NT2/D1 (cell line): Measurements from ENCODE around the gene SEC31B.

Experiments used
- DNase-seq: peaks from one replicate; pipeline ENCODE4 v3.0.0-alpha.2; 2011; ENCODE audit warnings: low read depth, low spot score
- H3K27me3 ChIP-seq: 2 replicates; pipeline ENCODE4 v1.6.0; 2011; ENCODE audit warnings: mild to moderate bottlenecking; ENCODE audit not compliant: insufficient read length, insufficient read depth
- H3K36me3 ChIP-seq: 2 replicates; pipeline ENCODE4 v1.6.1; 2011; ENCODE audit warnings: mild to moderate bottlenecking, low read length, mixed read lengths; ENCODE audit not compliant: insufficient read depth, insufficient read length
- H3K4me1 ChIP-seq: 2 replicates; pipeline ENCODE4 v1.5.1; 2011; ENCODE audit not compliant: insufficient read depth, insufficient read length
- H3K4me3 ChIP-seq: 2 replicates; pipeline ENCODE4 v1.5.1; 2011; ENCODE audit warnings: low read depth; ENCODE audit not compliant: insufficient read length
- H3K9ac ChIP-seq: 2 replicates; pipeline ENCODE4 v1.6.0; 2011; ENCODE audit warnings: low read depth; ENCODE audit not compliant: insufficient read length
- H3K9me3 ChIP-seq: 2 replicates; pipeline ENCODE4 v1.5.1; 2011; ENCODE audit warnings: mild to moderate bottlenecking, low read length; ENCODE audit not compliant: insufficient read depth
- SUZ12 ChIP-seq: IDR thresholded peaks from 2 replicates; pipeline ENCODE4 v1.6.1; 2011; ENCODE audit not compliant: insufficient read length, insufficient read depth; ENCODE audit errors: extremely low read depth
- YY1 ChIP-seq: IDR thresholded peaks from 2 replicates; pipeline ENCODE4 v1.6.1; 2011; ENCODE audit not compliant: insufficient read length, insufficient read depth
- ZNF274 ChIP-seq: IDR thresholded peaks from 2 replicates; pipeline ENCODE4 v1.6.1; 2011; ENCODE audit warnings: mild to moderate bottlenecking, low read depth, low read length

The SEC31B gene

DNA sequence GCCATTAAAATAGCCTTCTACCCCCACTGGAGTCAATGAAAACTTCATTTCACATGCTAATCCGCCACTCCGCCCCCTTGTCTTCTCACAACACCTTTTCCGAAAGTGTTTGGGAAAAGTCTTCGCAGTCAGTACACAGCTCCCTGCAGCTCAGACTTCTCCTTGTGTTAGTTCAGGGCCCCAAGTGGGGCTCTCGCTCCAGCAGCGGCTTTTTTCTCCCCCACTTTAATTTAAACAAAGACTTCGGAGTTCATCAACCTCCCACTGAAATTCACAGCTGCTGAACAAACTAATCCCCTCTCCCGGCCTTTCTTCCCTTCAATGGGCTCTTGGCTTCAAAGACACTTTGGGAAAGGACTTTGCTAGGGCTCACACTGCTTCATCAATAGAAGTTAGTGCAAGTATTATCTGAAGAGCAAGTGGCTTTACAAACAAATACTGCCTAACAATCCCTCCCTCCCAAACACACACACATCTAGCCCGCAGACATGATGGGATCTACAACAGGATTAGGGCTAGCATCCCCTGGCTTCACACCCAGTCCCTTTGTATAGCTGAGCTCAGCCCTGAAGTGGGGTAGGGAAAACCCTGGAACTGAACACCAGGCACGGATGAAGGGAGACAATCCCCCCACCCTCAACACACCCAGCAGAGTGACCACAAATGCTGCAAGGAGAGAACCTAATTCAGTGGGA is 33.7 kb downstream of the SEC31B start:
- peaks cover 7% of the 10 kb centered on the region for H3K4me1 ChIP-seq
- DNase-seq = peak; percentile 81
- peaks cover 71% of the 10 kb centered on the region for H3K27me3 ChIP-seq
- H3K9me3 ChIP-seq = no peaks in the 10 kb centered on the region
- no peak overlapping the region for H3K4me3 ChIP-seq
- TF ChIP-seq YY1 (no peak), ZNF274 (no peak), SUZ12 (no peak)
- peaks cover 6% of the 10 kb centered on the region for H3K36me3 ChIP-seq
- no peak overlapping the region for H3K9ac ChIP-seq

DNA sequence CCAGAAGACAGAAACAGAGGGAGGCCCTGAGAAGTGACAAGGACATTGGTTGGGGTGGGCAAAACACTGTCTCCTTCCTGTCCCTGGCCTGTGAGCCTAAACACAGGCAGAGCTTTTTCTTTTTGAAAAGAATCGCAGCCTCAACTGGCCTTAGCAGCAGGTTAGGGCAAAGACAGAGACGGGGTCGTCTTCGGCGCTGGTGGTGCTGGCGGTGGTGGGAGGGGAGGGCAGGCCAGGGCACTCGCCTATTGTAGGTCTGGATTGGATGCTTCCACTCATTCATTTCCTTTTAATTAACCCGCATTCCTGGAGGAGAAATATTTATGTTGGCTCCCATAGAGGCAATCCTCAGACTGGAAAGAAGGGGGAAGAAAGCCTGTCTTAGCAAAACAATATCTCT is 34.3 kb downstream of the SEC31B start:
- Histone ChIP-seq H3K36me3 (peaks cover 6% of the 10 kb centered on the region), H3K27me3 (peaks cover 74% of the 10 kb centered on the region), H3K9ac (peak overlapping the region; percentile 34), H3K9me3 (no peaks in the 10 kb centered on the region), H3K4me3 (no peak overlapping the region), H3K4me1 (peaks cover 7% of the 10 kb centered on the region)
- TF ChIP-seq SUZ12 (no peak), ZNF274 (no peak), YY1 (no peak)
- no peak for DNase-seq

DNA sequence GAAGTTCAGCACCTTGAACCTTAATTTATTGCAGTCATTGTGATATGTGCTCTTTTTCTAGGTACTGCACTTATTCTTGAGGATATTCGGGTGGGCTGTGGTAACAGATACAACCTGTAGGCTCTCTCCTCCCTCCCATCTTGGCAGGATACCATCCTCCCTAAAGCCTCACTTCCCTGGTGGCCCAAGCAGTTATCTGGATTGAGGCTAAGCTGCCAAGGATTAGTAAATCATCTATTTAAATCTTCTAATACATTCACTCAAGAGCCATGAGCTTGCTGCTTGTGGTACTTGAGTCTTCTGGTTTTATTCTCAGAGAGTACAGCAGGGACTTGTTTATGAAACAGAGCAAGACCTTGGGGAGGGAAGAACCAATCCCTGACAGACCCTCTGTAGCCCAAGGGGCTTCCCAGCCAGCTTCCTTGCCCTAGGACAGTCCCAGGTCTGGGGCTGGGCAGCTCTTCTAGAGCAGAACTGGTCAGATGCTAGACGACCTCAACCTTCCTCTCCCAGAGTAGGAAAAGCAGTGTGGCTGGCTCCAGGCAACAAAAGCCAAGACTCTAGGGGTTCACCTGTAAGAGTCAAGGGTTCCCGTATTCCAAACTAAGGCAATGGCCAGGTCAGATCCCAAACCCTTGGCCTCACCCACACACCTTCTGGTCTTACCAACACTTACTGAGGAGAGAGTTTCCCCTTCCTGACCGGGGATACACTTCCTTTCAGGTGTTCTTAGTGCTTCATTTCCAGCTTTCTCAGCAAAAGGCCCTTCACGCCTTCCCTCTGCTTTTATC is 35.6 kb downstream of the SEC31B start:
- Histone ChIP-seq H3K36me3 (peaks cover 6% of the 10 kb centered on the region), H3K4me1 (peaks cover 7% of the 10 kb centered on the region), H3K9me3 (no peaks in the 10 kb centered on the region), H3K4me3 (no peak overlapping the region), H3K27me3 (peaks cover 74% of the 10 kb centered on the region), H3K9ac (no peak overlapping the region)
- TF ChIP-seq ZNF274 = no peak
- TF ChIP-seq YY1 = no peak
- DNase-seq = no peak

DNA sequence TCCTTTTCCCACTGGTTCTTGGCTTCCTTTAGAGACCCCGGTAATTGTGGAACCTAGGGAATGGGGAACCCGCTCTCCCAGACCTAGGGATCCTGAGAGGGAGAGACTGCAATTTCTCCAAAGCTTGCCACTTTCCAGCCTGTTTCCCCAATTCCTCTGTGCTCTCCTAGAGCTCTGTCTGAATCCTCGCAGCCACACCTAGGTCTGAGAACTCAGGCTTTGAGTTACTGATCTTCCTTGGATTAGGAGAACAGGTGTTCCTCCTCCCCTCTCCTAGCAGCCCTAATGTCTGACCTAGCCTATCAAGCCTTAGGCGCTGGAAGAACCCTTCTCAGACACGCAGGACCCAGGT is 36.9 kb downstream of the SEC31B start:
- no peak overlapping the region for H3K9ac ChIP-seq

DNA sequence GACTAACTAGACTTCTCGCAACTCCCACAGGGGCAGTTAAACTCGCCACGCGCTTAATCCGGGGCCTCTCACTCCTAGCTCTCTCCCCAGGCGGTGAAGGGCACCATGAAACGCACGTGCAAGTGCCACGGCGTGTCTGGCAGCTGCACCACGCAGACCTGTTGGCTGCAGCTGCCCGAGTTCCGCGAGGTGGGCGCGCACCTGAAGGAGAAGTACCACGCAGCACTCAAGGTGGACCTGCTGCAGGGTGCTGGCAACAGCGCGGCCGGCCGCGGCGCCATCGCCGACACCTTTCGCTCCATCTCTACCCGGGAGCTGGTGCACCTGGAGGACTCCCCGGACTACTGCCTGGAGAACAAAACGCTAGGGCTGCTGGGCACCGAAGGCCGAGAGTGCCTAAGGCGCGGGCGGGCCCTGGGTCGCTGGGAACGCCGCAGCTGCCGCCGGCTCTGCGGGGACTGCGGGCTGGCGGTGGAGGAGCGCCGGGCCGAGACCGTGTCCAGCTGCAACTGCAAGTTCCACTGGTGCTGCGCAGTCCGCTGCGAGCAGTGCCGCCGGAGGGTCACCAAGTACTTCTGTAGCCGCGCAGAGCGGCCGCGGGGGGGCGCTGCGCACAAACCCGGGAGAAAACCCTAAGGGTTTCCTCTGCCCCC is 37.4 kb downstream of the SEC31B start:
- DNase-seq = peak; percentile 61
- H3K9ac ChIP-seq = peak overlapping the region; percentile 66
- H3K4me3 ChIP-seq = peak overlapping the region; percentile 43
- H3K9me3 ChIP-seq = no peaks in the 10 kb centered on the region
- TF ChIP-seq SUZ12 (no peak), ZNF274 (no peak), YY1 (no peak)
- H3K4me1 ChIP-seq = peaks cover 2% of the 10 kb centered on the region
- peaks cover 62% of the 10 kb centered on the region for H3K27me3 ChIP-seq
- H3K36me3 ChIP-seq = peaks cover under 1% of the 10 kb centered on the region

More for the DNA sequence above, 36.9 kb downstream of the SEC31B start:
- Histone ChIP-seq H3K27me3 (peaks cover 67% of the 10 kb centered on the region), H3K9me3 (no peaks in the 10 kb centered on the region), H3K4me3 (no peak overlapping the region), H3K36me3 (peaks cover 5% of the 10 kb centered on the region), H3K4me1 (peaks cover 7% of the 10 kb centered on the region)
- TF ChIP-seq SUZ12 (no peak), ZNF274 (no peak)
- DNase-seq = no peak

DNA sequence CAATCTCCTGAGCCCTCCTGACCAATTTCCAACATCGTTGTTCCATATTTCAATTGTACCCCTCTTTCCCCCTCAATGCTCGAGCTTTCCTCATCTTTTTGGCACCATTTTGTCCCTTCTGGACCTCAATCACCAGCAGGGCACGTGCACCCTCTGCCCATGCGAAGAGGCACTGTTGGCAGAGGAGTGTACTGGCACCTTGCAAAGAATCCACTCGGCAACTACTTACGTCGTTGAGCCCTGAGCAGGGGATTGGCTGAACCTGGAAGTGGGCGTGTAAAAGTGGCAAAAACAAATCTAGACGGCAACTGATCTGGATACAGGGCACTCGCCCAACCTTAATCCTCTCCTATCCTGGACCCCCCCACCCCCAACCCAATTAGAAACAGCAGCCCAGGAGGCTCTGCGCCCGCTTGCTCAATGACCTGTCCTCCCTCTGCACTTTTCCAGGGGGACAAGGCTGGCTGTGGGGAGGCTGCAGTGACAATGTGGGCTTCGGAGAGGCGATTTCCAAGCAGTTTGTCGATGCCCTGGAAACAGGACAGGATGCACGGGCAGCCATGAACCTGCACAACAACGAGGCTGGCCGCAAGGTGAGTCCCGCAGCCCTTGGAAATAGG is 38.1 kb downstream of the SEC31B start:
- peaks cover 59% of the 10 kb centered on the region for H3K27me3 ChIP-seq
- H3K4me3 ChIP-seq = peak overlapping the region; percentile 43
- H3K9me3 ChIP-seq = no peaks in the 10 kb centered on the region
- peak; percentile 66 for DNase-seq
- TF ChIP-seq ZNF274 (no peak), SUZ12 (no peak), YY1 (no peak)
- peaks cover 2% of the 10 kb centered on the region for H3K4me1 ChIP-seq
- H3K9ac ChIP-seq = peak overlapping the region; percentile 57
- no peaks in the 10 kb centered on the region for H3K36me3 ChIP-seq

DNA sequence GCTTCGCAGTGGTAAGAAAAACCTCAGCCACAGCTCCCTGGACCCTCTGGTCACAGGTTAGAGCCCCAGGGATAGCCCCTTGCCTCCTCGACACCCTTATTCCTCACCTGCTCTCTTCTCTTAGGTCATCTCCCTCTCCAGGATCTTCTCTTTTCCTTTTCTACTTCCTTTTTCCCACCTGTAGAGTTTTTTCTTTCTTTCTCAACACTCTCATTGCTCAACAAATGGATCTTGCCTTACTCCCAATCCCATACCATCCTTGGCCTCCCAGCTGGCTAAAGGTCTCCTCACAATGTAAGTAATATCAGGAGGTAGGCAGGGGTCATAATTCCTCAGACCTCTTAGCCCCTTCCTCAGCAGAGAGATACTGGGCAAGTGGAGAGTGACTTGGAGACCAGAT is 39.7 kb downstream of the SEC31B start:
- H3K9me3 ChIP-seq = no peaks in the 10 kb centered on the region
- no peak for DNase-seq
- H3K36me3 ChIP-seq = no peaks in the 10 kb centered on the region
- H3K4me1 ChIP-seq = peaks cover 2% of the 10 kb centered on the region
- no peak overlapping the region for H3K9ac ChIP-seq
- no peak overlapping the region for H3K4me3 ChIP-seq
- peaks cover 59% of the 10 kb centered on the region for H3K27me3 ChIP-seq
- TF ChIP-seq SUZ12 = no peak
- TF ChIP-seq YY1 = no peak
- no peak for TF ChIP-seq ZNF274
